Heart left ventricle (tissue), 16 donors: ENCODE data around the gene LMOD3. TPM values are rescaled to one million over a fixed set of nuclear protein-coding genes. Genes with fewer than 3 reads are reported as not detected.

Source experiments
- ATAC-seq, 4 donors: fragments of 200-7000 bp; cut with Tn5 transposase; one replicate each; pipeline ENCODE4 v1.9.1; 2020 to 2022; ENCODE audit warnings: moderate library complexity in 4 of 4, mild to moderate bottlenecking in 3 of 4, moderate number of reproducible peaks in 1 of 4
- DNase-seq, 5 donors: peaks; one replicate each; pipeline ENCODE4 v3.0.0-alpha.2; 2020
- H3K27ac ChIP-seq, 12 donors: fragments of 200-600 bp; sonication (generic) in 4 of 12; one replicate each; pipeline versions ENCODE4 v1.5.0 to v1.8.0; 2016 to 2022; ENCODE audit warnings: mild to moderate bottlenecking in 2 of 12
- H3K27me3 ChIP-seq, 9 donors: fragments of 200-600 bp; sonication (generic) in 2 of 9; one replicate each; pipeline versions ENCODE4 v1.5.1 to v1.8.0; 2016 to 2022; ENCODE audit warnings: mild to moderate bottlenecking in 3 of 9
- H3K36me3 ChIP-seq, 9 donors: fragments of 200-600 bp; sonication (generic) in 2 of 9; one replicate each; pipeline versions ENCODE4 v1.5.0 to v1.8.0; 2018 to 2022; ENCODE audit warnings: mild to moderate bottlenecking in 2 of 9
- H3K4me1 ChIP-seq, 12 donors: fragments of 200-600 bp; sonication (generic) in 4 of 12; one replicate each; pipeline versions ENCODE4 v1.5.0 to v1.8.0; 2016 to 2022; ENCODE audit warnings: mild to moderate bottlenecking in 3 of 12
- H3K4me3 ChIP-seq, 12 donors: fragments of 200-600 bp; sonication (generic) in 4 of 12; one replicate each; pipeline versions ENCODE4 v1.5.0 to v1.8.0; 2017 to 2022; ENCODE audit warnings: mild to moderate bottlenecking in 9 of 12, moderate library complexity in 4 of 12
- H3K9me3 ChIP-seq, 12 donors: fragments of 200-600 bp; sonication (generic) in 4 of 12; one replicate each; pipeline versions ENCODE4 v1.5.0 to v1.8.0; 2016 to 2022; ENCODE audit warnings: mild to moderate bottlenecking in 1 of 12
- CTCF ChIP-seq, 12 donors: fragments of 200-600 bp; sonication (generic) in 4 of 12; IDR thresholded peaks; one replicate each; pipeline versions ENCODE4 v1.5.0 to v1.8.0; 2018 to 2022; ENCODE audit warnings: antibody characterized with exemption in 12 of 12, mild to moderate bottlenecking in 5 of 12
- POLR2A ChIP-seq, 2 donors: fragments of 450-650 bp; IDR thresholded peaks; one replicate each; pipeline ENCODE4 v1.6.1; 2017; ENCODE audit warnings: antibody characterized with exemption in 2 of 2, mild to moderate bottlenecking in 2 of 2, moderate library complexity in 2 of 2
- WGBS, 4 donors: extraction: QIAGEN DNeasy Blood & Tissue Kit in 2 of 4; methylation state at CpG; one replicate each; pipeline versions ENCODE4 v1.1.5 to v1.1.7; 2013 to 2018; 5-methylcytosine and 5-hydroxymethylcytosine counted together
- intact Hi-C, 10 donors: fragments of 100-400 bp; cut with DNase I; formaldehyde crosslinking; loops; one replicate each; pipeline versions ENCODE4 v1.11.1 to v1.14.2; 2022
- polyA plus RNA-seq, 2 donors: library from polyadenylated mRNA; stranded (reverse); fragments of 200-250 nt; gene quantifications; one replicate each; pipeline ENCODE4 v1.2.3, GENCODE V29; 2013
- total RNA-seq, 9 donors: library from RNA; depleted of rRNA in 2 of 9; stranded (reverse); fragments of >200 nt in 2 of 9; fragmentation: NEBNext Ultra II Directional in 3 of 9; extraction: Animal tissue kit (Norgen Biotek cat#: 25700) in 3 of 9; gene quantifications; one replicate each; pipeline versions ENCODE4 v1.1.0 to v1.2.4, GENCODE V29; 2016 to 2023
- donor health status: ischemic (EF 13 %, LVEDD 7.1; RV severe dilation, severe dysfunction).
- donor health status: healthy with polysubstance abuse.
- donor health status: DM: no; HTN: yes; CAD: no.
- donor health status: DM: no; HTN: no; CAD: no.
- donor health status: ischemic (EF 25% LVEDD 6.9; RV normal size, moderate dysfunction).
- donor health status: ischemic (EF 25% LVEDD 5.7; RV mildly dilated, moderate dysfunction).
- donor health status: healthy.
- donor health status: DM: yes; HTN: yes; CAD: no.
- donor health status: ischemic (EF 35%, LVEDD 5.7; RV mildly dilated, moderate dysfunction).
- donor health status: nonischemic (EF 11% LVEDD 7.7; RV severe dilation, severe dysfunction).
- donor health status: DM: yes; HTN: yes; CAD: no.
- donor health status: PGD.
- donor health status: ischemic (EF 29% LVEDD 5.4; RV normal size, mild dysfunction).
- donor health status: nonischemic (EF 23%, LVEDD 6.1; RV moderate dilation, normal function).

The LMOD3 gene
- total and polyA plus RNA-seq, 11 donors: 38.6 to 233 (median 128) TPM

- ATAC-seq: no peak
- intact Hi-C loops: no loop called here
- Histone ChIP-seq H3K27me3 (no peaks in the 10 kb centered on the region), H3K27ac (no peak overlapping the region), H3K36me3 (peaks cover 0 to 85% (median 68%) of the 10 kb centered on the region in 9 donors), H3K4me1 (peaks cover 0 to 15% (median 6%) of the 10 kb centered on the region in 12 donors), H3K9me3 (no peaks in the 10 kb centered on the region), H3K4me3 (no peak overlapping the region)
- 88 to 94% (median 91%) methylated on average over 3 of the region's 3 CpGs for WGBS, 4 donors
- TF ChIP-seq CTCF (IDR thresholded peaks at IDR 0.05) (no peak), POLR2A (IDR thresholded peaks at IDR 0.05) (no peak)
- no peak for DNase-seq
Observed at GRCh38 chr3:69072928-69073327, 49.5 kb downstream of the LMOD3 start.

- Histone ChIP-seq H3K27me3 (no peaks in the 10 kb centered on the region), H3K36me3 (peaks cover 0 to 100% (median 53%) of the 10 kb centered on the region in 9 donors), H3K9me3 (no peaks in the 10 kb centered on the region), H3K4me1 (peaks cover 0 to 7% (median 0%) of the 10 kb centered on the region in 12 donors), H3K4me3 (no peak overlapping the region), H3K27ac (no peak overlapping the region)
- DNase-seq (no peak), ATAC-seq (no peak)
- intact Hi-C loops: no loop called here
- WGBS, 4 donors: 65 to 96% (median 74%) methylated on average over 4 of the region's 4 CpGs
- TF ChIP-seq CTCF (IDR thresholded peaks at IDR 0.05): no peak
- TF ChIP-seq POLR2A (IDR thresholded peaks at IDR 0.05): no peak
Observed at GRCh38 chr3:69066121-69066520, 56.3 kb downstream of the LMOD3 start.

- H3K9me3 ChIP-seq: no peaks in the 10 kb centered on the region
- H3K4me1 ChIP-seq: peaks cover 0 to 7% (median 0%) of the 10 kb centered on the region in 12 donors
- H3K27ac ChIP-seq: no peak overlapping the region
- TF ChIP-seq POLR2A (IDR thresholded peaks at IDR 0.05): no peak
- no peak for TF ChIP-seq CTCF (IDR thresholded peaks at IDR 0.05)
- intact Hi-C loops: no loop called here
- WGBS, 4 donors: 86 to 96% (median 92%) methylated on average over 6 of the region's 6 CpGs
- H3K27me3 ChIP-seq: no peaks in the 10 kb centered on the region
- H3K36me3 ChIP-seq: peaks cover 0 to 100% (median 53%) of the 10 kb centered on the region in 9 donors
- no peak overlapping the region for H3K4me3 ChIP-seq
- no peak for DNase-seq
- ATAC-seq: no peak
Observed at GRCh38 chr3:69065318-69065964, 57.0 kb downstream of the LMOD3 start.

- DNase-seq (no peak), ATAC-seq (no peak)
- Histone ChIP-seq H3K9me3 (no peaks in the 10 kb centered on the region), H3K27ac (peak overlapping the region in 1 of 12 donors; percentile 38), H3K27me3 (no peaks in the 10 kb centered on the region), H3K4me1 (peaks cover 0 to 15% (median 0%) of the 10 kb centered on the region in 12 donors), H3K36me3 (peaks cover 0 to 100% (median 62%) of the 10 kb centered on the region in 9 donors), H3K4me3 (no peak overlapping the region)
- WGBS, 4 donors: 84 to 89% (median 88%) methylated on average over 2 of the region's 2 CpGs
- intact Hi-C loops: no loop called here
- no peak for TF ChIP-seq POLR2A (IDR thresholded peaks at IDR 0.05)
Observed at GRCh38 chr3:69063636-69064035, 58.8 kb downstream of the LMOD3 start.

- Histone ChIP-seq H3K36me3 (peaks cover 0 to 100% (median 87%) of the 10 kb centered on the region in 9 donors), H3K9me3 (no peaks in the 10 kb centered on the region), H3K4me1 (peaks cover 0 to 23% (median 0%) of the 10 kb centered on the region in 12 donors), H3K27ac (no peak overlapping the region), H3K27me3 (no peaks in the 10 kb centered on the region), H3K4me3 (no peak overlapping the region)
- no peak for TF ChIP-seq POLR2A (IDR thresholded peaks at IDR 0.05)
- no peak for TF ChIP-seq CTCF (IDR thresholded peaks at IDR 0.05)
- intact Hi-C loops: no loop called here
- DNase-seq: no peak
- ATAC-seq: no peak
Observed at GRCh38 chr3:69059688-69060087, 62.7 kb downstream of the LMOD3 start.
